Astrocyte (in vitro differentiated cells and primary cell): ENCODE measurements around the gene PDE11A.

Experiments
- CTCF ChIP-seq: IDR thresholded peaks from 2 replicates; pipeline ENCODE4 v1.5.1; 2011; ENCODE audit warnings: low read depth, mild to moderate bottlenecking, inconsistent platforms, low read length, moderate library complexity; ENCODE audit not compliant: insufficient read depth
- EZH2 ChIP-seq: IDR thresholded peaks from 2 replicates; pipeline ENCODE4 v1.6.1; 2012; ENCODE audit warnings: mild to moderate bottlenecking, low read length, inconsistent platforms; ENCODE audit not compliant: insufficient read depth

- TF ChIP-seq CTCF: no peak
- TF ChIP-seq EZH2: no peak
Measured at GRCh38 chr2:178069551-178069950, 3.0 kb downstream of the PDE11A start.
